ENCODE data around the gene NIPSNAP3A. TPM values are rescaled to one million over a fixed set of nuclear protein-coding genes. Genes with fewer than 3 reads are reported as not detected.

NIPSNAP3A gene
- total RNA-seq, 1 donor from 2014 or later: 28.0 TPM

DNA sequence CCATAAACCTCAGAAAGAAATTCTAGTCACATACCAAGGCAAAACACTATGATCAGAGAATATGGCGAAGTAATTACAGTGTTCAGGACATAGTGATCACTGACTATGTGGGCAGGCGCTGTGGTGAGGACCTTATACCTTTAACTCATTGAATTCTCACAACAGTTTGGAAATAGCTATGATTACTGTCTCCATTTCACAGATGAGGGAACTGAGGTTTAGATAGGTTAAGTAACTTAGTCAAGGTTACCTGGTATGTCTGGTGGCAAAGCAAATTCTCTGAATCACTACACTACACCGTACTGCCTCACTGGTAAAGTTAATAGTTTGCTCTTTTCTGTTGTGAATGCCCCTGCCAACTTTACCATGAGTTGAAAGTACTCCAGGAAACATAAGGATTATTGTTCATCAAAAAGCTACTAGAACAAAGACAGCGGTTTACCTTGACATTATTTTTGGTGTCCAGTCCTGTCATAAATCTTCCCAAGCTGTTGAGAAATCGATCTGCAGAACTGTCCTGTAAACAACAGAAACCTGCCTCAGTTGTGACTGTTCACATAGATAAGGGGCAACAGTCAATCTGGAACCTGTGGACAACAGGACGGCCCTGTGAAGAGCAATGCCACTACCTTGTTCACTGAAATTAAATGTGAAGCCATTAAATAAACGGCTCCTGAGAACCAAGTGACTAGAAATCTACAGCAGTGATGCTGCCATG lies 52.7 kb downstream of the NIPSNAP3A start:
- H3K4me1 Mint-ChIP-seq (ENCODE audit: low read depth, unreplicated experiment): no peaks in the 10 kb centered on the region
- H3K9me3 Mint-ChIP-seq (ENCODE audit: unreplicated experiment): peaks cover 14% of the 10 kb centered on the region
- H3K27ac Mint-ChIP-seq (ENCODE audit: unreplicated experiment): no peak overlapping the region
- TF ChIP-seq, protein P1, sequence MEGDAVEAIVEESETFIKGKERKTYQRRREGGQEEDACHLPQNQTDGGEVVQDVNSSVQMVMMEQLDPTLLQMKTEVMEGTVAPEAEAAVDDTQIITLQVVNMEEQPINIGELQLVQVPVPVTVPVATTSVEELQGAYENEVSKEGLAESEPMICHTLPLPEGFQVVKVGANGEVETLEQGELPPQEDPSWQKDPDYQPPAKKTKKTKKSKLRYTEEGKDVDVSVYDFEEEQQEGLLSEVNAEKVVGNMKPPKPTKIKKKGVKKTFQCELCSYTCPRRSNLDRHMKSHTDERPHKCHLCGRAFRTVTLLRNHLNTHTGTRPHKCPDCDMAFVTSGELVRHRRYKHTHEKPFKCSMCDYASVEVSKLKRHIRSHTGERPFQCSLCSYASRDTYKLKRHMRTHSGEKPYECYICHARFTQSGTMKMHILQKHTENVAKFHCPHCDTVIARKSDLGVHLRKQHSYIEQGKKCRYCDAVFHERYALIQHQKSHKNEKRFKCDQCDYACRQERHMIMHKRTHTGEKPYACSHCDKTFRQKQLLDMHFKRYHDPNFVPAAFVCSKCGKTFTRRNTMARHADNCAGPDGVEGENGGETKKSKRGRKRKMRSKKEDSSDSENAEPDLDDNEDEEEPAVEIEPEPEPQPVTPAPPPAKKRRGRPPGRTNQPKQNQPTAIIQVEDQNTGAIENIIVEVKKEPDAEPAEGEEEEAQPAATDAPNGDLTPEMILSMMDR (IDR thresholded peaks at IDR 0.05; ENCODE audit: partially characterized antibody, unreplicated experiment): no peak
- peaks cover 4% of the 10 kb centered on the region for H3K27me3 Mint-ChIP-seq (ENCODE audit: unreplicated experiment)
- no peak overlapping the region for H3K4me3 Mint-ChIP-seq (ENCODE audit: unreplicated experiment)
- DNase-seq: no peak
- H3K36me3 Mint-ChIP-seq (ENCODE audit: unreplicated experiment): no peaks in the 10 kb centered on the region

DNA sequence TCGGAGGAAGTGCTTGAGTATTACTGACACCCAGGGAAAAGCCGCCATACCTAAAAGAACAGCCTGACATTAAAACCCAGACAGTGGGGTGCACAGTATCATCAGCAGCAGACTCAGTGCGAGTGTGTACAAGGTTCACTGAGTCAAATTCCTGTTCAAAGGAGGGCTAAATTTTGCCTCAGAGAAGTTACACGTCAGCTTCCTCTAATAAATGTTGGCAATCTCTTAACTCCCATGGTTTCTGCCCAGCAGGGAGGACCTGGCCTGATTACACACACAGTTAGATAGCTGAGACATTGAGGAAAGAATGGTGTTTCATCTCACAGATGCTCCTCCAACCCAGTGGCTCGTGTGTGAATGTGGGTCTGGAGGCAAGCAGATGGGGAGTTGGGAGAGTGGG lies 54.6 kb downstream of the NIPSNAP3A start:
- Mint-ChIP-seq H3K4me3 (ENCODE audit: unreplicated experiment) (no peak overlapping the region), H3K27me3 (ENCODE audit: unreplicated experiment) (peaks cover 3% of the 10 kb centered on the region), H3K36me3 (ENCODE audit: unreplicated experiment) (no peaks in the 10 kb centered on the region), H3K9me3 (ENCODE audit: unreplicated experiment) (peaks cover 21% of the 10 kb centered on the region), H3K27ac (ENCODE audit: unreplicated experiment) (no peak overlapping the region), H3K4me1 (ENCODE audit: low read depth, unreplicated experiment) (no peaks in the 10 kb centered on the region)
- TF ChIP-seq, protein P1 (IDR thresholded peaks at IDR 0.05; ENCODE audit: partially characterized antibody, unreplicated experiment): no peak
- DNase-seq: no peak

DNA sequence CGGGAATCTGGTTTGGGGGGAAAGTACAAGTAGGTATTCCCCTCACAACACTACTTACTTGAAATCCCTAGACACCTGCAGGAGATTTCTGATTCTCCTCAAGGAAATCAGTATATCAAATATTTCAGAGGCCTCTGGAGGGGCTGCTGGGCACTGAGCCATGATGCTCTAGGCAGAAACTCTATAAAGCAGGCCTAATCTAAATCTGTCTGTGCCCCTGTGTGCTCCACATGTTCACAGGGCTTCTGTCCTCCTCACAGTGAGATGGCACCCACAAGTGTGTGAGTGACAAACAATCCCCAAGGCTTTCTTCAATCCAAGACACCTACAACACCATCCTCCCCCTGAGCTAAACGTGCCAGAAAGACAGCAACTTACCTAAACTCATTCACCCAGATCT lies 55.4 kb downstream of the NIPSNAP3A start:
- Mint-ChIP-seq H3K36me3 (ENCODE audit: unreplicated experiment) (no peaks in the 10 kb centered on the region), H3K4me3 (ENCODE audit: unreplicated experiment) (no peak overlapping the region), H3K27me3 (ENCODE audit: unreplicated experiment) (peaks cover 3% of the 10 kb centered on the region), H3K4me1 (ENCODE audit: low read depth, unreplicated experiment) (no peaks in the 10 kb centered on the region), H3K27ac (ENCODE audit: unreplicated experiment) (no peak overlapping the region), H3K9me3 (ENCODE audit: unreplicated experiment) (peaks cover 22% of the 10 kb centered on the region)
- DNase-seq: no peak
- TF ChIP-seq, protein P1 (IDR thresholded peaks at IDR 0.05; ENCODE audit: partially characterized antibody, unreplicated experiment): no peak

DNA sequence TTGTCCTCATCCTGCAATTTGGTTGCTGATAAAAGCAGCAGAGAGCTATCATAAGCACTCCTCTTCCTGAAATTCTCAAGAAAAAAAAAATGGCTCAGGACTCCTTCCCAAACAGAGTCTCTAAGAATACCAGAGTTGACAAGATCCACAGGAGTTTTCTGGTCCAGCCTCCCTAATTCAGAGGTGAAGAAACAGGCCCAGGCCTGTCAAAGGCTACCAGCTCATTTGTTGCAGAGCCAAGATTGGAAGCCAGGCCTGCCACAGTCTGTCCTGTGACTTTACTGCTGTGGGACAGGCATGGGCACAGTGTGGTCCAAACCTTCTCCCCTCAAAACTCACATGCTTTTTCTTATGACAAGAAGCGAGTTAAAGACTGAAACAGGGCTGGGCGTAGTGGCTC lies 58.0 kb downstream of the NIPSNAP3A start:
- Mint-ChIP-seq H3K9me3 (ENCODE audit: unreplicated experiment) (peaks cover 22% of the 10 kb centered on the region), H3K27me3 (ENCODE audit: unreplicated experiment) (peaks cover 3% of the 10 kb centered on the region), H3K4me3 (ENCODE audit: unreplicated experiment) (no peak overlapping the region), H3K36me3 (ENCODE audit: unreplicated experiment) (peaks cover 5% of the 10 kb centered on the region), H3K27ac (ENCODE audit: unreplicated experiment) (no peak overlapping the region), H3K4me1 (ENCODE audit: low read depth, unreplicated experiment) (peaks cover 2% of the 10 kb centered on the region)
- DNase-seq: no peak
- TF ChIP-seq, protein P1 (IDR thresholded peaks at IDR 0.05; ENCODE audit: partially characterized antibody, unreplicated experiment): no peak

DNA sequence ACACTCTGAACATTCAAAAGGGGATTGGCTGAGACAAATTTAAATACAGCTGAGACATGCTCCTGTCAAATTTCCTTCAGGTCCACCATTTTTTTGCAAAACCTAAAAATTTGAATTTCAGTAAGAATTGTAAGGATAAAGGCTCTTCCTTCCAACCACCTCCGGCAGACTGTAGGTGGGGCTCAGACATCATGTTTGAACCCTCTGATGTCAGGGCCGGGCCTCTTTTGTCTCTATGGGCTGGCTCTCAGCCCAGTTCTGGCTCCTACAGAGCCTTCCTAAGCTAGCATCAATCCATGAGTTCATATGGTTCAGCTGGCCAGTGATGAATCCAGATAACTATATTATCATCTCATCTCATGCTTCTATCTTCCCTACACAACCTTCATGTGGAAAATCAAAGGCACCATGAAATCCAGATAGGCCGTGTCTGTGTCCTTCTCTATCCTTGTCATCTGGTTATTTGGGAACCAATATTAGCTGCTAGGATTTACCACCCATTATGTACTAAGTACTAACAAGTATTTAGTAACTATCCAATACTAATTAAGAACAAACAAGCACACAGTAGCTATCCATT lies 60.6 kb downstream of the NIPSNAP3A start:
- TF ChIP-seq, protein P1 (IDR thresholded peaks at IDR 0.05; ENCODE audit: partially characterized antibody, unreplicated experiment): no peak
- no peak for DNase-seq

More for the DNA sequence above, 60.6 kb downstream of the NIPSNAP3A start:
- no peak overlapping the region for H3K27ac Mint-ChIP-seq (ENCODE audit: unreplicated experiment)
- peaks cover 3% of the 10 kb centered on the region for H3K27me3 Mint-ChIP-seq (ENCODE audit: unreplicated experiment)
- peaks cover 2% of the 10 kb centered on the region for H3K4me1 Mint-ChIP-seq (ENCODE audit: low read depth, unreplicated experiment)
- peaks cover 20% of the 10 kb centered on the region for H3K9me3 Mint-ChIP-seq (ENCODE audit: unreplicated experiment)
- no peak overlapping the region for H3K4me3 Mint-ChIP-seq (ENCODE audit: unreplicated experiment)
- H3K36me3 Mint-ChIP-seq (ENCODE audit: unreplicated experiment): peaks cover 5% of the 10 kb centered on the region

All from glutamatergic neuron (in vitro differentiated cells).